Mesenchymal stem cell (in vitro differentiated cells and primary cell): ENCODE data around the gene NAA60.
A peak's percentile ranks its signal among the peaks of the same experiment; 100 is the strongest.

Experiments used
- DNase-seq: peaks from one replicate; pipeline ENCODE4 v3.0.0-alpha.2; 2013
- H2AFZ ChIP-seq: one replicate; pipeline ENCODE4 v1.6.1; 2013; ENCODE audit warnings: low read depth, mild to moderate bottlenecking, control low read depth, inconsistent platforms, low read length, moderate library complexity
- H2AK5ac ChIP-seq: 2 replicates; pipeline ENCODE4 v1.6.1; 2013; ENCODE audit warnings: low read length, moderate library complexity, mild to moderate bottlenecking, inconsistent platforms; ENCODE audit not compliant: severe bottlenecking
- H2BK120ac ChIP-seq: one replicate; pipeline ENCODE4 v1.6.1; 2013; ENCODE audit warnings: low read depth, mild to moderate bottlenecking, inconsistent platforms, low read length, moderate library complexity
- H2BK12ac ChIP-seq, 2 experiments: one replicate each; pipeline ENCODE4 v1.6.1; 2013; ENCODE audit warnings: inconsistent platforms in 2 of 2, low read length in 2 of 2, mild to moderate bottlenecking in 2 of 2, moderate library complexity in 2 of 2, control low read depth in 1 of 2
- H2BK15ac ChIP-seq: one replicate; pipeline ENCODE4 v1.6.1; 2013; ENCODE audit warnings: mild to moderate bottlenecking, low read depth, inconsistent platforms; ENCODE audit not compliant: poor library complexity, severe bottlenecking
- H2BK5ac ChIP-seq: 2 replicates; pipeline ENCODE4 v1.6.1; 2013; ENCODE audit warnings: low read depth, mild to moderate bottlenecking, low read length, control low read depth, inconsistent platforms; ENCODE audit not compliant: poor library complexity, severe bottlenecking
- H3K14ac ChIP-seq, 2 experiments: one replicate each; pipeline ENCODE4 v1.6.1; 2013; ENCODE audit warnings: inconsistent platforms in 2 of 2, low read length in 2 of 2, control low read depth in 1 of 2, mild to moderate bottlenecking in 1 of 2, moderate library complexity in 1 of 2
- H3K18ac ChIP-seq, 2 experiments: one replicate each; pipeline ENCODE4 v1.6.1; 2013; ENCODE audit warnings: inconsistent platforms in 2 of 2, low read length in 2 of 2, control low read depth in 1 of 2, low read depth in 1 of 2, mild to moderate bottlenecking in 1 of 2
- H3K23ac ChIP-seq, 2 experiments: one replicate each; pipeline ENCODE4 v1.6.1; 2013; ENCODE audit warnings: inconsistent platforms in 2 of 2, low read length in 2 of 2, mild to moderate bottlenecking in 2 of 2, moderate library complexity in 2 of 2, control low read depth in 1 of 2
- H3K27ac ChIP-seq: 2 replicates; pipeline ENCODE4 v1.5.1; 2013; ENCODE audit warnings: mild to moderate bottlenecking, moderate library complexity, low read length, control low read depth, inconsistent platforms; ENCODE audit not compliant: poor library complexity, severe bottlenecking
- H3K27me3 ChIP-seq, 2 experiments: 2 replicates each; pipeline versions ENCODE4 v1.6.1 to v1.7.0; 2013; ENCODE audit warnings: low read length in 2 of 2, mild to moderate bottlenecking in 2 of 2, moderate library complexity in 2 of 2, control low read depth in 1 of 2, inconsistent platforms in 1 of 2; ENCODE audit not compliant: control insufficient read depth in 1 of 2, insufficient read depth in 1 of 2
- H3K36me3 ChIP-seq, 2 experiments: 2 replicates each; pipeline versions ENCODE4 v1.6.1 to v1.7.0; 2013; ENCODE audit warnings: low read length in 2 of 2, control low read depth in 1 of 2, inconsistent platforms in 1 of 2, low read depth in 1 of 2, mild to moderate bottlenecking in 1 of 2; ENCODE audit not compliant: insufficient read depth in 2 of 2, control insufficient read depth in 1 of 2
- H3K4ac ChIP-seq, 2 experiments: one replicate each; pipeline ENCODE4 v1.6.1; 2013; ENCODE audit warnings: inconsistent platforms in 2 of 2, low read length in 2 of 2, mild to moderate bottlenecking in 2 of 2, moderate library complexity in 2 of 2, control low read depth in 1 of 2, low read depth in 1 of 2
- H3K4me1 ChIP-seq: 2 replicates; pipeline ENCODE4 v1.6.1; 2013; ENCODE audit warnings: low read depth, low read length, control low read depth; ENCODE audit not compliant: control insufficient read depth, insufficient read depth
- H3K4me2 ChIP-seq: 2 replicates; pipeline ENCODE4 v1.6.1; 2013; ENCODE audit warnings: low read length, mild to moderate bottlenecking, inconsistent platforms; ENCODE audit not compliant: poor library complexity, severe bottlenecking
- H3K4me3 ChIP-seq, 2 experiments: 2 replicates each; pipeline versions ENCODE4 v1.5.1 to v1.7.0; 2013; ENCODE audit warnings: low read length in 2 of 2, mild to moderate bottlenecking in 2 of 2, control low read depth in 1 of 2, low read depth in 1 of 2; ENCODE audit not compliant: insufficient read depth in 1 of 2
- H3K79me1 ChIP-seq: replicated peaks from 2 replicates; pipeline ENCODE4 v1.6.1; 2013; ENCODE audit warnings: mild to moderate bottlenecking, control low read depth, low read length, inconsistent platforms; ENCODE audit not compliant: poor library complexity, severe bottlenecking
- H3K9ac ChIP-seq: 2 replicates; pipeline ENCODE4 v1.7.0; 2013; ENCODE audit warnings: mild to moderate bottlenecking, low read length, moderate library complexity
- H3K9me3 ChIP-seq: 2 replicates; pipeline ENCODE4 v1.7.0; 2013; ENCODE audit warnings: mild to moderate bottlenecking, low read length; ENCODE audit not compliant: control insufficient read depth
- H4K8ac ChIP-seq: one replicate; pipeline ENCODE4 v1.6.1; 2013; ENCODE audit warnings: inconsistent platforms, mild to moderate bottlenecking, low read length, moderate library complexity
- H4K91ac ChIP-seq: one replicate; pipeline ENCODE4 v1.6.1; 2013; ENCODE audit warnings: mild to moderate bottlenecking, low read length, inconsistent platforms
- WGBS: methylation state at CpG from one replicate; pipeline ENCODE4 v1.1.7; 2013; ENCODE audit warnings: mixed read lengths; 5-methylcytosine and 5-hydroxymethylcytosine counted together

Gene NAA60

GRCh38 chr16:3401719-3402397 is 41.6 kb upstream of the NAA60 start:
- Histone ChIP-seq H3K4me2 (peak overlapping the region; percentile 75), H3K9ac (peak overlapping the region; percentile 98), H4K91ac (no peak overlapping the region), H3K14ac (no peak overlapping the region), H3K18ac (peak overlapping the region in 1 of 2 experiments; percentile 4), H3K4me1 (peaks cover 4% of the 10 kb centered on the region), H3K27me3 (no peaks in the 10 kb centered on the region), H2BK120ac (no peak overlapping the region), H4K8ac (no peak overlapping the region), H3K79me1 (peaks cover 39% of the 10 kb centered on the region), H3K4me3 (peak overlapping the region in 1 of 2 experiments; percentile 95), H2BK12ac (no peak overlapping the region), H2AK5ac (no peak overlapping the region), H3K36me3 (peaks cover 39 to 59% of the 10 kb centered on the region in 2 experiments), H2BK5ac (no peak overlapping the region), H3K23ac (no peak overlapping the region), H3K9me3 (peaks cover 50% of the 10 kb centered on the region), H2BK15ac (no peak overlapping the region), H3K4ac (peak overlapping the region in 1 of 2 experiments; percentile 43), H2AFZ (no peak overlapping the region), H3K27ac (peak overlapping the region; percentile 76)
- 25% methylated on average over 17 of the region's 17 CpGs for WGBS
- DNase-seq: peak; percentile 44

- Histone ChIP-seq H2AK5ac (no peak overlapping the region), H2AFZ (no peak overlapping the region), H3K14ac (no peak overlapping the region), H3K23ac (no peak overlapping the region), H3K9ac (no peak overlapping the region), H4K8ac (no peak overlapping the region), H3K18ac (no peak overlapping the region), H3K4me2 (no peak overlapping the region), H2BK120ac (no peak overlapping the region), H3K4me3 (peak overlapping the region in 1 of 2 experiments; percentile 65), H2BK12ac (no peak overlapping the region), H3K79me1 (peaks cover 23% of the 10 kb centered on the region), H2BK15ac (no peak overlapping the region), H2BK5ac (no peak overlapping the region), H4K91ac (no peak overlapping the region), H3K36me3 (peaks cover 49 to 64% of the 10 kb centered on the region in 2 experiments), H3K4me1 (no peaks in the 10 kb centered on the region), H3K4ac (no peak overlapping the region), H3K27me3 (no peaks in the 10 kb centered on the region), H3K9me3 (peaks cover 94% of the 10 kb centered on the region), H3K27ac (no peak overlapping the region)
- 94% methylated on average over 12 of the region's 12 CpGs for WGBS
- no peak for DNase-seq
Observed at GRCh38 chr16:3408561-3409197, 34.8 kb upstream of the NAA60 start.

- Histone ChIP-seq H3K27ac (no peak overlapping the region), H4K91ac (no peak overlapping the region), H2AFZ (no peak overlapping the region), H4K8ac (no peak overlapping the region), H3K4me1 (no peaks in the 10 kb centered on the region), H3K4me3 (no peak overlapping the region), H3K18ac (no peak overlapping the region), H2BK120ac (no peak overlapping the region), H3K23ac (no peak overlapping the region), H3K4me2 (no peak overlapping the region), H2BK15ac (no peak overlapping the region), H3K4ac (no peak overlapping the region), H3K79me1 (peaks cover 4% of the 10 kb centered on the region), H3K36me3 (peaks cover 12 to 17% of the 10 kb centered on the region in 2 experiments), H3K27me3 (no peaks in the 10 kb centered on the region), H3K14ac (no peak overlapping the region), H2BK12ac (no peak overlapping the region), H2AK5ac (no peak overlapping the region), H3K9me3 (peaks cover 72% of the 10 kb centered on the region), H2BK5ac (no peak overlapping the region), H3K9ac (no peak overlapping the region)
- DNase-seq: no peak
- 91% methylated on average over 29 of the region's 29 CpGs for WGBS
Observed at GRCh38 chr16:3413730-3414379, 29.6 kb upstream of the NAA60 start.

DNA sequence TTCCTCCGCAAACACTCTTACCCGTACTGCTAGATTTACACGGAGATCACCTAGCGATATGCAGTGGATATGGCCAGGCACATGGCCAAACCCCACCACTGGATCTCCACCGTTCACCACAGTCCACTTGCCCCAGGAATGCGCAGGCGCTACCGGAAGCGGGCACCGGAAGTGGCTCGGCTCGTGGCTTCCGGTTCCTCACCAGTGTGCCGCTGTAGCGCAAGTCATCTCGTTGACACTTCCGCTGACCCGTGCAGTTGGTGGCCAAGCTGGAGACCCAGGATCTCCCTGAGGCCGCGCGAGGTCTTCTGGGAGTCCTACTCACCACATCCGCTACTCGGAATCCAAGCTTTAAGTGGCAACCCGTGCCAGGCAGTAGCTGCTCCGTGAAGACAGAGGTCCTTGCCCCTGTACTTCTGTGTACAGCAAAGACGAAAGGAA is 11.7 kb upstream of the NAA60 start:
- peaks cover 15 to 36% of the 10 kb centered on the region in 2 experiments for H3K36me3 ChIP-seq
- peak overlapping the region in 1 of 2 experiments; percentile 58 for H3K4me3 ChIP-seq
- no peak overlapping the region for H4K91ac ChIP-seq
- no peak overlapping the region for H3K4me2 ChIP-seq
- no peak overlapping the region for H2AK5ac ChIP-seq
- no peak overlapping the region for H3K14ac ChIP-seq
- no peak overlapping the region for H2BK12ac ChIP-seq
- no peak overlapping the region for H2AFZ ChIP-seq
- H3K23ac ChIP-seq: no peak overlapping the region
- H3K27me3 ChIP-seq: no peaks in the 10 kb centered on the region
- H4K8ac ChIP-seq: no peak overlapping the region
- no peak overlapping the region for H3K27ac ChIP-seq
- H3K18ac ChIP-seq: no peak overlapping the region
- no peak overlapping the region for H3K9ac ChIP-seq
- H3K4ac ChIP-seq: peak overlapping the region in 1 of 2 experiments; percentile 76
- no peak overlapping the region for H2BK5ac ChIP-seq
- 95% methylated on average over 26 of the region's 26 CpGs for WGBS
- H2BK120ac ChIP-seq: no peak overlapping the region
- DNase-seq: no peak
- H2BK15ac ChIP-seq: no peak overlapping the region
- H3K79me1 ChIP-seq: peaks cover 7% of the 10 kb centered on the region
- H3K9me3 ChIP-seq: peaks cover 8% of the 10 kb centered on the region
- H3K4me1 ChIP-seq: no peaks in the 10 kb centered on the region
